SHP77 treated with DMSO at 0.1 percent for 48 hours (cell line): ENCODE data around the gene FLVCR2.

ENCODE experiments used
- DNase-seq: peaks from one replicate; lab custom pipeline; 2025; lab: John Stamatoyannopoulos, UW

The FLVCR2 gene

DNA sequence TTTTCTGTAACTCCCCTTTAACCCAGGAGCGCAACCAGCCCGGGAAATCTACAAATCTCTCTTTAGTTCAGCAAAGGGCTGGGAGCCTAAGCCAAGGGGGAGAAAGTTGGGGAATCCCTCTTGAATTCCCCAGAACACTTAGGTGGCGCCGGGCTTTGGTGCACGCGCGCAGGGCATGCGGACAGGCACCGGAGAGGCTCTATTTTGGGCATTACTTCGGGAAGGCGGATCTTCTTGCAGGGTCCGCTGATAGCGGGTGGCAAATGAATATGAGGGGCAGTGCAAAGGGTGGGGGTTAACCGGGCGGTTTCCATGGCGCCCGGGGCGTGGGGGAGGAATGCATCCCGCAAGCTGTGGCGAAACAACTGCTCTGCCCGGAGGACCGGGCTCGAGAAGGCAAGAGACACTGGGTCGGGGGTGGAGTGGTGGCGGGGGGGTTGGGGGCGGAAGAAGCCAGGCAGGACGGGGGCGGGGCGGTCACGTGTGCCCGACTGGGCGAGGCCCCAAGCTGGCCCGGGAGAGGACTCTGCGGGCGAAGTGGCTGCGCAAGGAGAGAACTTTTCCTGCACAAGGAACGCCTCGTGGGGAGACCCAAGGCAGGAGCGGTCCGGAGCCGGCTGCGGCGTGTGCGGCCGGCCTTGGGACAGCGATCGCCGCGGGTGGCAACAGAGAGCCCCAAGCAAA lies at the start of gene FLVCR2:
FLVCR2 (plus strand) TSS at position 519 of the 684 bp plus-strand sequence. CDS start 353 bp downstream, outside the sequence.
- DNase-seq, result no peak

DNA sequence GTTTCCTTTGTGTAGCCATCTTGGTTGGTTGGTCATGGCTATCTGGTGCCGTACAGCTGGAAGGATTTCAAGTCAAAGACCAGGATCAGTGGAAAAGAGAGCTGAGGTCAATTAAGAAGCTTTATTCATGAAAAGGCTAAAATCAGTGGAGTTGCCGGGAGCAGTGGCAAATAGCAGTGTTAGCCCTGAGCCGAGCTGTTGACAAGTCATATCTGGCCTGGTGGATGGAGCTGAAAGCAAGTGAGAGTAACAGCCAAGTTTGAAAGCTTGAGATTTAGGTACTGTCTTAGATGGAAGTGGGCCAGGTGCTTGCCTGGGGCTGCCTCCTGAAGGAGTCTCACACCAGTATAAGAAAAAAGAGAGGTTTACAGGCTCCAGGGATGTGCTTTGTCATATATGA lies 47.2 kb upstream of the FLVCR2 start:
- no peak for DNase-seq

DNA sequence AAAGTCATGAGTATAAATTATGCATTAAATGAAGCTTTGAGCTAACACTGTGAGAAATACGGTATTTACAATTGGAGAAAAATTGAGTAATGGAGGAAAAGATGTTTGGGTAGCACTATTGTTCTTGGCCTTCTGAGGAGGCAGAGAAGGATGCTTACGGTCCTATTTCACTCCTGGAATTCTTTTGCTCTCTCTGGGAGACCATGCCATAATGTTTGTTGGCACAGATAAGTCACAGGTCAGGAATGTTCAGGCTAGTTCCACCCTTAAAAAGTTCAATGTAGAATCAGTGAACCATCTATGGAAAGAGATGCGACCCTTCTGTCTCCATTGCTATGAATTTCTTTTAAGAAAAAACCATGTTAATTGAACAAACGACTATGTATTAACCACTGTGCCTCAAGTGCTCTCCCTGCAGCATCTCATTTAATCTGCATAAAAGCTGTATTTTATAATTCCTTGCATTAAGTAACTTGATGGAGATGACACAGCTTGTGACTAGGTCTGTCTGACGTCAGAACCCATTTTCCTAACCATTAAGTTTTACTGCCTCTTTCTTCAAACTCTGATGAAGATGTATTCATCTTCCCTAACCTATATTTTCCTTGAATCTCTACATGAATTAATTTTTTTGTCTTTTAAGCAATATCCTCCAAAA lies 46.6 kb upstream of the FLVCR2 start:
- no peak for DNase-seq

DNA sequence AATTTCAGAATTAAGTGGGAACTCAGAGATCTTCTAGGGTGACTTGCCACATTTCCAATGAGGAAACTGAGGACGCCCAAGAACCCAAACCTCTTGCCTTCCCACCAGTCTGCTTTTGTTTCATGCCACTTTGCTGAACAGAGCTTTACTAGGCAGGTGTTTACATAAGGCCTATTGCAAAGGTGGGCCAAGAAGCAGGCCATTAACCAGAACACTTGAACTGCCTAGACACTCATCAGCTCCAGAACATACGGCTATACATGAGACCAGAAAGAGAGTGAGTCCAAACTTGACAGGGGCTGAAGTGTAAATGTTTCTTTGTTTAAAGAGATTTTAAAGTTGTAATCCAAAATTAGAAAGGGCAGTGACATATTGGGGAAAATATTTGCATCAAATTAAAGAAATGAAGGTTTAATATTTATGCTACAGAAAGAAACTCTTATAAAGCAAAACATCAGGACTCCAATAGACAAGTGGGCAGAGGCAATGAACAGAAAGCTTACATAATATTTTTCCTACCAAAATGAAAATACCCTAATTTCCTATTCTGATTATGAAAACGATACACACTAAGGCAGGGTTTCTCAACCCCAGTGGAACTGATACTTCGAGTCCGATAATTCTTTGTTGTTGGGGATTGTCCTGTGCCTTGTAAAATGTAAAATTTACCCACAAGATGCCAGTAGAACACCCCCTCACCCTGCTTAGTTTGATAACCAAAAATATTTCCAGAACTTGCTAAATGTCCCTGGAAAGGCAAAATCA lies 44.4 kb upstream of the FLVCR2 start:
- no peak for DNase-seq

DNA sequence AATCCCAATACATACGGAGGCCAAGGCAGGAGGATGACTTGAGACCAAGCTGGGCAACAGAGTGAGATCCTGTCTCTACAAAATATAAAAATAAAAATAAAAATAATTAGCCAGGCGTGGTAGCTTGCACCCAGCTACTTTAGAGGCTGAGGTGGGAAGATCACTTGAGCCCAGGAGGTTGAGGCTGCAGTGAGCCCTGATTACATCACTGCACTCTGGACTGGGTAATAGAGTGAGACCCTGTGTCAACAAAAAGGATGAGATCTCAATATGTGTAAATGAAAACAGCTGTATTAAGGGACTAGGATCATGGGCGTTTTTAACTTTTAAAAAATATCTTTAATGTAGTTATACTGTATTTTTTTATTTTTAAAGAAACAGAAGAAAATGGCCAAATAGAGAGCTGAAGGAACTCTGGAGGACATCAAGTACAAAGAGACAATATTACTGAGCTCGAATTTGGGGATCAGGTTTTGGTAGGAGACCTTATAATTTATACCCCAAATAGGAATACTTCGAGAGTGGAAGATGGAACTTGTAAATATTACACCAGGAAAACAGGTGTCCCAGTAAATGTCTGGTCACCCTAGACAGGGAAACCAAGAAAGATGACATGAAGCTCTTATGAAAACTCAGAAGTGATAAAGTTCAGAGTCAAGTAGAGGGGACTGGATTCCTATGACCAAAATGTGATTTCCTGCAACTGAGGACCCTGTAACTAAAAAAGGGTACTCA lies 43.1 kb upstream of the FLVCR2 start:
- no peak for DNase-seq

DNA sequence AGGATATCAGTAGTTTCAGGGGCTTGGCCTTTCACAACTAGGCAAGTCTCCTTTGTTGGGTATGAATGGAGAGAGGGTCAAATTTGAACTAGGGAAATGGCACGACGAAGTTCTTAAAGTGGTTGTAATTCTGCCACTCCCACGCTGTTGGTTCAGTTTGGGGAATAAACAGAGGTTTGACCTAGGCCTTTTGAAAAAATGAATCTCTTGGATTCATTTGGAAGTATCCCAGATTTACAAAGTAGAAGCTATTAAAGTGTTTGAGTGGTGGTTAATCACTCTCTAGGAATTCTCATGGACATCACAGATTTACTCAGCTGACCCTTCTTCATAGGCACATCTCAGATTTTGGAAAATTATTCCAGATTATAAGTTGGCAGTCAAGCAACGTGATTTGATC lies 41.3 kb upstream of the FLVCR2 start:
- DNase-seq, result no peak

- no peak for DNase-seq
Observed at GRCh38 chr14:75539162-75539560, 39.3 kb upstream of the FLVCR2 start.

GRCh38 chr14:75539561-75540478 lies 38.6 kb upstream of the FLVCR2 start:
- DNase-seq, result no peak

DNA sequence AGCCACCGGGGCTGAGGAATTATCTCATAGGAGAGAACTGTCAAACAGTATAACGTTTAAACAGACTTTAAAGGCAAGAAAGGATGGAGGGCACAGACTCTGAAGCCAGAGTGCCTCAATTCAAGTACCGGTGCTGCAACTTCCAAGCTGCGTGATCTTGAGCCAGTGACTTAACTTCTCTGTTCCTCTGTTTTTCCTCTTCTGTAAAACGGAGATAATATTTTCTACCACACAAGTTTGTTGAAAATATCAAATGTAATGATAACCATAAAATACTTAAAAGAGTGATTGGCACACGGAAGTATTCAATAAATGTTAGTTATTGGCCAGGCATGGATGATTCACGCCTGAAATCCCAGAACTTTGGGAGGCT lies 38.0 kb upstream of the FLVCR2 start:
- DNase-seq, result no peak

DNA sequence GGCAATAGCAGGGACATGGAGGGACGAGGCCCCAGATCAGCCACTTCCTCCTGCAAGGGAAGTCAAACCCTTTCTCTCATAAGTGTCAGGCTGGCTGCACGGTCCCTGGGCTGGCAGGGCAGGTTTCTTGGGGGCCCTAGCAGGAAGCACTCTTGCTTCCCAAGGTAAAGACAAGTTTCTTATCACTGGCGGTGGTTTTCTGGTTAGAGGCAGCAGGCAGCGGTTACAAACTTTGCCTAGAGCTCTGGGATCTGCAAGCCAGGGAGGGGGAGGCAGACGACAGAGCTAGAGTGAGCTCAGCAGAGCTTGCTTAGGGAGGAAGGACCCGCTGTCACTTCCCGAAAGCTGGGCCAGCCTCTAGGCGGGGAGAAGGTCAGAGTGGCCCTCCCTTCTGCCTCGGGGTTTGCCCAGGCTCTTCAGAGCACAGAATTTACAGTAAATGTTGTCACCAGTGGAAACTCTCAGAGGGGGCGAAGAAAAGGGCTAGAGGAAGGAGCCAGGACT lies 35.8 kb upstream of the FLVCR2 start:
- DNase-seq, result no peak

- DNase-seq, result no peak
Observed at GRCh38 chr14:75543253-75543652, 35.2 kb upstream of the FLVCR2 start.

- DNase-seq, result no peak
Observed at GRCh38 chr14:75543786-75544185, 34.6 kb upstream of the FLVCR2 start.

- DNase-seq, result no peak
Observed at GRCh38 chr14:75545907-75546306, 32.5 kb upstream of the FLVCR2 start.

DNA sequence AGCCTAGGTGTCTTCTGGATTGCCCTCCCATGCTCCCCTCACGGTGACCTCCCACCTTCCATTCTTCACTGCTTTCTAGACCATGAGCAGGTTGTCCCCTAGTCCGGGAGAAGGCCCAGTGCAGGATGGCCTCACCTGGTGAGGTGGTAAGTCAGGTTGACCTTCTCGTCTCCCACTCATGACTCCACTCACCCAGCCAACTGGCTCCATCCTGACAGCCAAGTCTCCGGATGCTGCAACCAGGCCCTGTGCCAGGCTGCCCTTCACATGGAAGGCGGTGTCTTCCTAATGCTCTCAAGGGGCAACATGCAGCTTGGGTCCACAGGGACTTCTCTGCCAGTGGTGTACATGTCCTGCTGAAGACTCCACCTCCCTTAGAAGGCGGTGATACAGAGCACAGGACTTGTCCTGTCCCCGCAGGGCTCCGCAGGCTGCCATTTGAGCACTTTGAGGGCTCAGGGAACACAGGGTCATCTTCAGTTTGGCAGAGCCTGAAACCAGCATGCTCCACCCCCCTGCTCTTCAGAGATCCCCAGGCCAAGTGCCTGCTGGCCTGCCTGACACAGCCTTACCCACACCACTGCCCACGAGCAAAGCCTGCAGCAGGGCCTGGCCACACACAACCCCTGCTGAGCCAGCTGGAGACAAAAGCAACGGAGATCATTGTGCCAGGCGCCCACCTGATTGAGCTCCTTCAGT lies 30.7 kb upstream of the FLVCR2 start:
- DNase-seq, result no peak

DNA sequence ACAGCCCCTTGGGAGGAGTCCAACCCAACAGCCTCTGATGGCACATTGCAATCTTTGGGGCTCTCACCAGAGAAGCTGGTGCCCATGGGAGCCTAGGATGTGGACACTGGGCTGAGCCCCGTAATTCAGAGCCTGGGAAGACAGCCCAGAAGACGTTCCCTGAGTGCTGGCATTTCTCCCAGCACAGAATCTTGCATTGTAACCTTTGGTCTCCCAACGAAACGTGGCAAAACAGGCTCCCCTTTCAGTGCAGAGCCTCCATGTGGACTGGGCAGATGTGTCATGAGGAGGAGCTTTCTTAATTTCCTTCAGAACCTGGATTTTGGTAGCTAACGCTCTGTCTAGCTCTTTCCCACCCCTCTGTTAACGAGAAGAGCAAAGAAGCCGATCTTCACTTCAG lies 29.9 kb upstream of the FLVCR2 start:
- DNase-seq, result no peak

- DNase-seq, result no peak
Observed at GRCh38 chr14:75549169-75549568, 29.3 kb upstream of the FLVCR2 start.

- DNase-seq, result no peak
Observed at GRCh38 chr14:75551021-75551420, 27.4 kb upstream of the FLVCR2 start.

- DNase-seq, result no peak
Observed at GRCh38 chr14:75553157-75553556, 25.3 kb upstream of the FLVCR2 start.

- no peak for DNase-seq
Observed at GRCh38 chr14:75553761-75554364, 24.6 kb upstream of the FLVCR2 start.

DNA sequence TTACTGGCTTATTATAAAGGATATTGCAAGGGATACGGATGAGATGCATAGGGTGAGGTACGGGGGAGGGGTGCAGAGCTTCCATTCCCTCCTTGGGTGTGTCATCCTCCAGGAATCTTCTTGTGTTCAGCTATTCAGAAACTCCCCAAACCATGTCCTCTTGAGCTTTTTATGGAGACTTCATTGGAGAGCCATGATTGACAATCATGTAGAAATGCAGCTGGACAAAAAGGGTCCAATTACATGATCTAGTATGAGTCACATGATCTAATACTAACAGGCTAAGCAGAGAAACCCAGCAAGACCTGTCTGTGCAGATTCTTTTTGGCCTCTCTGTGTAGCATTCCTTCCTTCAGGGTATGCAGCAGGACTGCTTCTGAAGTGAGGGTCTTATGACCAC lies 23.9 kb upstream of the FLVCR2 start:
- DNase-seq, result no peak
